ENCODE measurements around the gene INHBB. TPM values are rescaled to one million over a fixed set of nuclear protein-coding genes. Genes with fewer than 3 reads are reported as not detected.
"Not testable (repeated sequence)": the region's sequence is repeated elsewhere in the genome, so short reads cannot be mapped to it uniquely, and the experiment has no call there.

The INHBB gene
- total RNA-seq, 2 donors from 2014 or later, result 2.8 to 19.4 TPM

- no peak for DNase-seq (ENCODE audit: low spot score)
- H3K4me1 ChIP-seq (ENCODE audit: control insufficient read depth in 1 of 2, low read depth in 2 of 2), result no peaks in the 10 kb centered on the region
Observed at GRCh38 chr2:120385355-120386127, 39.6 kb downstream of the INHBB start.

GRCh38 chr2:120388222-120389035 is 42.5 kb downstream of the INHBB start:
- no peak for ATAC-seq (ENCODE audit: insufficient number of reproducible peaks, low FRiP score, low read depth)
- Histone ChIP-seq H3K9me3 (no peaks in the 10 kb centered on the region), H3K36me3 (no peaks in the 10 kb centered on the region), H3K27me3 (replicated peaks; ENCODE audit: insufficient read depth) (no peaks in the 10 kb centered on the region), H3K4me1 (ENCODE audit: control insufficient read depth in 1 of 2, low read depth in 2 of 2) (no peaks in the 10 kb centered on the region), H3K4me3 (no peak overlapping the region), H3K27ac (no peak overlapping the region)
- no peak for DNase-seq (ENCODE audit: low spot score)
- TF ChIP-seq CTCF (IDR thresholded peaks at IDR 0.05), result no peak

More at GRCh38 chr2:120385355-120386127, 39.6 kb downstream of the INHBB start:
- H3K27ac ChIP-seq, result no peak overlapping the region
- ATAC-seq (ENCODE audit: insufficient number of reproducible peaks, low FRiP score, low read depth), result no peak
- no peak for TF ChIP-seq CTCF (IDR thresholded peaks at IDR 0.05)
- no peaks in the 10 kb centered on the region for H3K9me3 ChIP-seq
- no peaks in the 10 kb centered on the region for H3K36me3 ChIP-seq
- H3K27me3 ChIP-seq (replicated peaks; ENCODE audit: insufficient read depth), result no peaks in the 10 kb centered on the region
- no peak overlapping the region for H3K4me3 ChIP-seq

- TF ChIP-seq CTCF (IDR thresholded peaks at IDR 0.05), result no peak
- ATAC-seq (ENCODE audit: insufficient number of reproducible peaks, low FRiP score, low read depth), result no peak
- no peak overlapping the region for H3K4me3 ChIP-seq
Observed at GRCh38 chr2:120389036-120389391, 43.1 kb downstream of the INHBB start.

GRCh38 chr2:120390381-120391055 is 44.6 kb downstream of the INHBB start:
- TF ChIP-seq CTCF (IDR thresholded peaks at IDR 0.05), result no peak
- no peak for DNase-seq (ENCODE audit: low spot score)
- H3K4me1 ChIP-seq (ENCODE audit: control insufficient read depth in 1 of 2, low read depth in 2 of 2), result no peaks in the 10 kb centered on the region

More at GRCh38 chr2:120389036-120389391, 43.1 kb downstream of the INHBB start:
- Histone ChIP-seq H3K27ac (no peak overlapping the region), H3K9me3 (no peaks in the 10 kb centered on the region), H3K4me1 (ENCODE audit: control insufficient read depth in 1 of 2, low read depth in 2 of 2) (no peaks in the 10 kb centered on the region), H3K36me3 (no peaks in the 10 kb centered on the region), H3K27me3 (replicated peaks; ENCODE audit: insufficient read depth) (no peaks in the 10 kb centered on the region)
- DNase-seq (ENCODE audit: low spot score), result no peak

GRCh38 chr2:120391382-120391781 is 45.4 kb downstream of the INHBB start:
- not testable (repeated sequence) for H3K9me3 ChIP-seq; ATAC-seq (ENCODE audit: insufficient number of reproducible peaks, low FRiP score, low read depth); H3K4me3 ChIP-seq

More at GRCh38 chr2:120390381-120391055, 44.6 kb downstream of the INHBB start:
- Histone ChIP-seq H3K27me3 (replicated peaks; ENCODE audit: insufficient read depth) (no peaks in the 10 kb centered on the region), H3K9me3 (no peaks in the 10 kb centered on the region), H3K36me3 (no peaks in the 10 kb centered on the region), H3K4me3 (no peak overlapping the region), H3K27ac (no peak overlapping the region)
- no peak for ATAC-seq (ENCODE audit: insufficient number of reproducible peaks, low FRiP score, low read depth)

More at GRCh38 chr2:120391382-120391781, 45.4 kb downstream of the INHBB start:
- not testable (repeated sequence) for H3K27me3 ChIP-seq (replicated peaks; ENCODE audit: insufficient read depth); DNase-seq (ENCODE audit: low spot score); H3K27ac ChIP-seq; H3K36me3 ChIP-seq; H3K4me1 ChIP-seq (ENCODE audit: control insufficient read depth in 1 of 2, low read depth in 2 of 2)

Measured in thoracic aorta (tissue), 2 donors.